B cell (primary cell): ENCODE results near the gene CTNNB1. TPM values are rescaled to one million over a fixed set of nuclear protein-coding genes. Genes with fewer than 3 reads are reported as not detected.

Experiments
- ATAC-seq: fragments of 200-7000 bp; cut with Tn5 transposase; one replicate; pipeline ENCODE4 v1.10.0; 2021; ENCODE audit warnings: low read depth, mild to moderate bottlenecking, moderate number of reproducible peaks, moderate library complexity
- CTCF ChIA-PET: fragments of 350-600 bp; sonication (Branson Sonifier 250); formaldehyde crosslinking; loops from one replicate; lab custom pipeline; 2021; ENCODE audit warnings: antibody characterized with exemption, inconsistent platforms; lab: Charles Lee
- POLR2A ChIA-PET: fragments of 350-600 bp; sonication (Branson Sonifier 250); formaldehyde crosslinking; loops from one replicate; lab custom pipeline; 2021; ENCODE audit warnings: antibody characterized with exemption; lab: Charles Lee
- DNase-seq: peaks from one replicate; pipeline ENCODE4 v3.0.0; 2013
- H2AFZ ChIP-seq: 2 replicates; pipeline ENCODE4 v1.6.1; 2012; ENCODE audit warnings: mild to moderate bottlenecking, low read depth, low read length; ENCODE audit not compliant: insufficient read depth, poor library complexity, severe bottlenecking
- H3K27ac ChIP-seq, 2 donors: 1 replicate in 1 of 2; 2 replicates in 1 of 2; pipeline ENCODE4 v1.5.1; 2012 to 2013; ENCODE audit warnings: low read length in 2 of 2, mild to moderate bottlenecking in 2 of 2, moderate library complexity in 1 of 2
- H3K27me3 ChIP-seq, 4 experiments: fragments of 200-600 bp in 1 of 4; sonication (generic) in 1 of 4; replicated peaks in 1 of 4; 1 replicate in 2 of 4; 2 replicates in 2 of 4; pipeline versions ENCODE4 v1.6.1 to v1.7.0; 2013 to 2016; ENCODE audit warnings: low read length in 3 of 4, mild to moderate bottlenecking in 2 of 4, mixed read lengths in 1 of 4, moderate library complexity in 1 of 4; ENCODE audit not compliant: insufficient read depth in 4 of 4, control insufficient read depth in 3 of 4; ENCODE audit errors: control extremely low read depth in 1 of 4
- H3K36me3 ChIP-seq, 2 experiments: replicated peaks in 1 of 2; 1 replicate in 1 of 2; 2 replicates in 1 of 2; pipeline versions ENCODE4 v1.6.1 to v1.7.1; 2013; ENCODE audit warnings: low read length in 1 of 2; ENCODE audit not compliant: insufficient read depth in 2 of 2, control insufficient read depth in 1 of 2; ENCODE audit errors: control extremely low read depth in 1 of 2, extremely low read depth in 1 of 2
- H3K4me1 ChIP-seq, 2 donors: fragments of 200-600 bp in 1 of 2; sonication (generic) in 1 of 2; 1 replicate in 1 of 2; 2 replicates in 1 of 2; pipeline versions ENCODE4 v1.5.1 to v1.6.1; 2013 to 2017; ENCODE audit warnings: low read length in 2 of 2; ENCODE audit not compliant: control insufficient read depth in 2 of 2, insufficient read depth in 2 of 2
- H3K4me2 ChIP-seq: replicated peaks from 2 replicates; pipeline ENCODE3; 2012; ENCODE audit warnings: mild to moderate bottlenecking, low read depth, low read length; ENCODE audit not compliant: poor library complexity, severe bottlenecking
- H3K4me3 ChIP-seq, 5 experiments: fragments of 200-600 bp in 1 of 5; sonication (generic) in 1 of 5; 1 replicate in 3 of 5; 2 replicates in 2 of 5; pipeline versions ENCODE4 v1.5.1 to v1.7.0; 2011 to 2016; ENCODE audit warnings: low read length in 4 of 5, mild to moderate bottlenecking in 4 of 5, low read depth in 2 of 5, control low read depth in 1 of 5, moderate library complexity in 1 of 5; ENCODE audit not compliant: insufficient read depth in 1 of 5; ENCODE audit errors: control extremely low read depth in 1 of 5, extremely low read depth in 1 of 5
- H3K79me2 ChIP-seq: fragments of 200-600 bp; sonication (generic); one replicate; pipeline ENCODE4 v1.6.0; 2016; ENCODE audit warnings: low read length; ENCODE audit not compliant: control insufficient read depth, insufficient read depth
- H3K9ac ChIP-seq: fragments of 200-600 bp; sonication (generic); 2 replicates; pipeline ENCODE4 v1.6.1; 2017; ENCODE audit warnings: mild to moderate bottlenecking, low read length, moderate library complexity
- H3K9me3 ChIP-seq, 3 donors: one replicate each; pipeline versions ENCODE4 v1.6.1 to v1.7.1; 2013; ENCODE audit warnings: low read length in 2 of 3; ENCODE audit not compliant: control insufficient read depth in 2 of 3, insufficient read depth in 1 of 3; ENCODE audit errors: control extremely low read depth in 1 of 3
- H4K20me1 ChIP-seq: 2 replicates; pipeline ENCODE4 v1.6.0; 2012; ENCODE audit warnings: mild to moderate bottlenecking, low read length; ENCODE audit not compliant: insufficient read depth, control insufficient read depth, poor library complexity, severe bottlenecking
- H3K27ac Mint-ChIP-seq: one replicate; pipeline ENCODE4 v1.8.0; 2021; ENCODE audit warnings: mixed read lengths
- H3K27me3 Mint-ChIP-seq: one replicate; pipeline ENCODE4 v1.8.0; 2021; ENCODE audit warnings: mixed read lengths
- H3K4me1 Mint-ChIP-seq: one replicate; pipeline ENCODE4 v1.8.0; 2021; ENCODE audit warnings: mixed read lengths
- H3K4me3 Mint-ChIP-seq: one replicate; pipeline ENCODE4 v1.8.0; 2021; ENCODE audit warnings: mixed read lengths
- H3K9me3 Mint-ChIP-seq: one replicate; pipeline ENCODE4 v1.8.0; 2022; ENCODE audit warnings: mixed read lengths; ENCODE audit not compliant: insufficient read depth
- CTCF ChIP-seq: fragments of 200-600 bp; IDR thresholded peaks from one replicate; pipeline ENCODE4 v1.8.0; 2022; ENCODE audit warnings: antibody characterized with exemption, mild to moderate bottlenecking
- EZH2 ChIP-seq: IDR thresholded peaks from 2 replicates; pipeline ENCODE4 v1.6.1; 2012; ENCODE audit warnings: borderline replicate concordance, low read depth, mild to moderate bottlenecking, moderate library complexity, low read length; ENCODE audit not compliant: insufficient read depth, poor library complexity, severe bottlenecking
- WGBS: methylation state at CpG from one replicate; pipeline ENCODE4 v1.1.5; 2013; ENCODE audit warnings: missing lambda C conversion rate; ENCODE audit not compliant: insufficient coverage; 5-methylcytosine and 5-hydroxymethylcytosine counted together
- intact Hi-C: fragments of 100-400 bp; cut with micrococcal nuclease; formaldehyde crosslinking; loops from one replicate; pipeline ENCODE4 v1.10.0; 2022
- polyA plus RNA-seq: library from polyadenylated mRNA; depleted of rRNA; stranded (reverse); fragments of >200 nt; gene quantifications from 2 replicates; pipeline ENCODE4 v1.2.3, GENCODE V29; 2012
- total RNA-seq, 2 donors: library from RNA; stranded (reverse); fragments of 120-200 nt in 1 of 2; gene quantifications; 1 replicate in 1 of 2; 2 replicates in 1 of 2; pipeline versions ENCODE4 v1.2.3 to v1.2.4, GENCODE V29; 2013 to 2022

The CTNNB1 gene
- total and polyA plus RNA-seq, 2 donors (not counting 1 experiment from before 2014, with no cell fraction given) = 103 to 178 TPM

GRCh38 chr3:41182504-41183059 lies 16.7 kb upstream of the CTNNB1 start:
- POLR2A ChIA-PET = no interaction called here
- 13% methylated on average over 2 of the region's 5 CpGs for WGBS

GRCh38 chr3:41184394-41184793 lies 14.9 kb upstream of the CTNNB1 start:
- DNase-seq (no peak), ATAC-seq (no peak)
- H3K4me1 Mint-ChIP-seq = peaks cover under 1% of the 10 kb centered on the region
- Histone ChIP-seq H2AFZ (no peak overlapping the region), H4K20me1 (no peaks in the 10 kb centered on the region), H3K4me3 (no peak overlapping the region), H3K79me2 (no peaks in the 10 kb centered on the region), H3K9me3 (no peaks in the 10 kb centered on the region), H3K36me3 (no peaks in the 10 kb centered on the region), H3K27me3 (peaks cover 0 to 10% (median 2%) of the 10 kb centered on the region in 4 experiments), H3K9ac (no peak overlapping the region), H3K27ac (no peak overlapping the region), H3K4me2 (no peak overlapping the region), H3K4me1 (no peaks in the 10 kb centered on the region)
- H3K27ac Mint-ChIP-seq = no peak overlapping the region
- CTCF ChIA-PET = interaction anchor here (1.1 kb wide), 1 partner anchor 600 kb away, joined by 3 read pairs; no protein-coding TSS in a partner anchor
- TF ChIP-seq EZH2 = no peak
- no peak for TF ChIP-seq CTCF
- peaks cover 37% of the 10 kb centered on the region for H3K27me3 Mint-ChIP-seq
- no peaks in the 10 kb centered on the region for H3K9me3 Mint-ChIP-seq
- POLR2A ChIA-PET = no interaction called here
- WGBS = no CpG with 5 or more reads among the region's 1 CpG
- intact Hi-C loops = no loop called here
- no peak overlapping the region for H3K4me3 Mint-ChIP-seq

More at GRCh38 chr3:41182504-41183059, 16.7 kb upstream of the CTNNB1 start:
- CTCF ChIA-PET = no interaction called here
- no peaks in the 10 kb centered on the region for H3K79me2 ChIP-seq
- Mint-ChIP-seq H3K9me3 (no peaks in the 10 kb centered on the region), H3K27ac (no peak overlapping the region), H3K4me1 (no peaks in the 10 kb centered on the region), H3K27me3 (peaks cover 45% of the 10 kb centered on the region), H3K4me3 (no peak overlapping the region)
- H3K4me1 ChIP-seq = no peaks in the 10 kb centered on the region
- H2AFZ ChIP-seq = no peak overlapping the region
- no peaks in the 10 kb centered on the region for H3K36me3 ChIP-seq
- no peak overlapping the region for H3K4me3 ChIP-seq
- peaks cover 0 to 10% (median 2%) of the 10 kb centered on the region in 4 experiments for H3K27me3 ChIP-seq
- DNase-seq (no peak), ATAC-seq (no peak)
- H4K20me1 ChIP-seq = no peaks in the 10 kb centered on the region
- TF ChIP-seq CTCF (no peak), EZH2 (no peak)
- no peak overlapping the region for H3K4me2 ChIP-seq
- intact Hi-C loops = no loop called here
- H3K9ac ChIP-seq = no peak overlapping the region
- no peaks in the 10 kb centered on the region for H3K9me3 ChIP-seq
- no peak overlapping the region for H3K27ac ChIP-seq
